NT2/D1 (cell line): ENCODE data around the gene AQP2.

Experiments used
- SUZ12 ChIP-seq: IDR thresholded peaks from 2 replicates; pipeline ENCODE4 v1.6.1; 2011; ENCODE audit not compliant: insufficient read length, insufficient read depth; ENCODE audit errors: extremely low read depth
- ZNF274 ChIP-seq: IDR thresholded peaks from 2 replicates; pipeline ENCODE4 v1.6.1; 2011; ENCODE audit warnings: mild to moderate bottlenecking, low read depth, low read length

- TF ChIP-seq ZNF274 (no peak), SUZ12 (no peak)
Measured at GRCh38 chr12:49946086-49946485, 4.5 kb upstream of the AQP2 start.
